OCI-LY7 (cell line): ENCODE data around the gene ITGA4. TPM values are rescaled to one million over a fixed set of nuclear protein-coding genes. Genes with fewer than 3 reads are reported as not detected.

Source experiments
- BruUV-seq: library from RNA; stranded (reverse); fragments of 400-500 nt; replicated peaks from 2 replicates; lab custom pipeline; 2021; lab: Mats Ljungman, UMichigan
- CTCF ChIA-PET: fragments of 300-600 bp; sonication (Branson Sonifier 250); formaldehyde crosslinking; loops from one replicate; lab custom pipeline; 2022; ENCODE audit warnings: antibody characterized with exemption; ENCODE audit not compliant: unreplicated experiment; lab: Charles Lee
- POLR2A ChIA-PET: fragments of 300-600 bp; sonication (Branson Sonifier 250); formaldehyde crosslinking; loops from one replicate; lab custom pipeline; 2022; ENCODE audit warnings: antibody characterized with exemption; lab: Charles Lee
- DNase-seq: peaks from one replicate; pipeline ENCODE4 v3.0.0-alpha.2; 2015; ENCODE audit warnings: low spot score
- H2AFZ ChIP-seq: fragments of 200-600 bp; sonication (generic), shearing (Covaris generic); 2 replicates; pipeline ENCODE4 v1.6.1; 2014; ENCODE audit warnings: mild to moderate bottlenecking, antibody characterized with exemption, low read length, moderate library complexity
- H3K27ac ChIP-seq: fragments of 200-600 bp; sonication (generic); 2 replicates; pipeline ENCODE4 v1.5.1; 2014; ENCODE audit warnings: mixed run types, low read depth, mild to moderate bottlenecking, moderate library complexity, low read length, inconsistent platforms; ENCODE audit not compliant: poor library complexity, severe bottlenecking
- H3K36me3 ChIP-seq: fragments of 200-600 bp; sonication (generic); 2 replicates; pipeline ENCODE4 v1.6.1; 2014; ENCODE audit warnings: mild to moderate bottlenecking, antibody characterized with exemption, low read length, moderate library complexity, mixed read lengths; ENCODE audit not compliant: insufficient read depth
- H3K4me1 ChIP-seq: fragments of 200-600 bp; sonication (generic); 2 replicates; pipeline ENCODE4 v1.5.1; 2014; ENCODE audit warnings: mild to moderate bottlenecking, low read length; ENCODE audit not compliant: insufficient read depth, poor library complexity, severe bottlenecking
- H3K4me2 ChIP-seq: fragments of 200-600 bp; sonication (generic); 2 replicates; pipeline ENCODE4 v1.6.1; 2014; ENCODE audit warnings: mild to moderate bottlenecking, low read length
- H3K4me3 ChIP-seq: fragments of 200-600 bp; sonication (generic); 2 replicates; pipeline ENCODE4 v1.5.1; 2014; ENCODE audit warnings: mild to moderate bottlenecking, low read depth, low read length; ENCODE audit not compliant: poor library complexity, severe bottlenecking
- H3K79me2 ChIP-seq: fragments of 200-600 bp; sonication (generic); 2 replicates; pipeline ENCODE4 v1.6.1; 2016; ENCODE audit warnings: low read depth, mild to moderate bottlenecking, low read length, moderate library complexity, mixed read lengths; ENCODE audit not compliant: insufficient read depth
- H3K9me2 ChIP-seq: fragments of 200-600 bp; sonication (generic); 2 replicates; pipeline ENCODE4 v1.6.1; 2016; ENCODE audit warnings: mild to moderate bottlenecking, low read length, mixed read lengths; ENCODE audit not compliant: insufficient read depth
- H3K9me3 ChIP-seq: fragments of 200-600 bp; sonication (generic); 2 replicates; pipeline ENCODE4 v1.6.1; 2014; ENCODE audit warnings: mild to moderate bottlenecking, mixed run types, low read length, mixed read lengths
- H4K20me1 ChIP-seq: fragments of 200-600 bp; sonication (generic); 2 replicates; pipeline ENCODE4 v1.6.1; 2014; ENCODE audit warnings: mild to moderate bottlenecking, antibody characterized with exemption, low read length, moderate library complexity, mixed read lengths; ENCODE audit not compliant: insufficient read depth
- EZH2phosphoT487 ChIP-seq: fragments of 200-600 bp; sonication (generic); IDR thresholded peaks from 2 replicates; pipeline ENCODE4 v1.6.1; 2018; ENCODE audit warnings: low read depth, borderline replicate concordance, mild to moderate bottlenecking, mixed run types, antibody characterized with exemption, low read length, moderate library complexity, mixed read lengths
- intact Hi-C: fragments of 100-400 bp; cut with micrococcal nuclease; formaldehyde crosslinking; loops from one replicate; pipeline ENCODE4 v1.10.0; 2022; ENCODE audit not compliant: unreplicated experiment
- total RNA-seq, 2 experiments: library from RNA; depleted of rRNA in 1 of 2; stranded (reverse); fragments of >200 nt in 1 of 2; shearing (Covaris generic) in 1 of 2; gene quantifications; 2 replicates each; pipeline ENCODE4 v1.2.3, GENCODE V29; 2014 to 2022
- TF ChIP-seq, protein P1 (sequence below): fragments of 200-600 bp; sonication (generic); conservative IDR thresholded peaks from 2 replicates; pipeline ENCODE4 v1.5.1; 2014; ENCODE audit warnings: mild to moderate bottlenecking, antibody characterized with exemption, low read length, moderate library complexity, mixed read lengths

ITGA4 gene
- total RNA-seq, 2 experiments from 2014 or later = 53.5 to 55.1 TPM

DNA sequence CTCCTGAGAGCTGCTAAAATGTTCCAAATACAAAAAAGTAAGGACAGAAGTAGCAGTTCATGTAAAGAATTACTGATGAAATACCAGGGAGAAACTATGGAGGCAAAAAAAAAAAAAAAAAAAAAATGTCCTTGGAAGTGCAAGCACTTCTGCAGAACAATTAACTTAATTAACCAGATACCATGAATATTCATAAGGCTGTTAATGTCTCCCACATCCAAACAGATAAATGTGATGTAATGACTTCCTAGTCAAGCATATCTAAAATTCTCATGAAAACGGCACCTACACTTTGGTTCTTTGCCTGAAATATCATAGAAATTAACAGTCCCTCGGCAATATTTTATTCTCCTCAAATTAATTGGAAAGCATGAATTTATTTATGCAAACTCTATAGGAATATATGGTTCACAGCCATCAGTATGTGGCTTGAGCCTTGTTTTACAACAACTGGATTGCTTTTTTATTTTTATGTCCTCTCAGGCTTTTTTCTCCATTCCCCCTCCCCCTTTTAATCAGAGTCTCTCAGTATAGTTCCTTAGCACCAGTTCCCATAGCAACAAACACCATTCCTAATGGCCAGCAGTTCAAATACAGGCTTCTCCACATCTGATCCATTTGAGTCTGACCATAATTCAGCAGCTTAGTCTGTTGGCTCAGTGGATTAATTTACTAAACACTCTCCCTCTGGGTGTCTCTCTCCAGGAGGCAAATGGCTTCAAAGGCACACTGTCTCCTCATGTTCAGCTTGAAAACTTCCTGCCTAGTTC is 97.1 kb downstream of the ITGA4 start:
- POLR2A ChIA-PET = interaction anchor here (0.6 to 0.7 kb wide), 3 partner anchors 94 to 829 kb away, joined by 3 to 8 read pairs (median 3); no protein-coding TSS in a partner anchor
- no peak for DNase-seq
- Histone ChIP-seq H3K27ac (no peak overlapping the region), H3K4me1 (no peaks in the 10 kb centered on the region), H4K20me1 (no peaks in the 10 kb centered on the region), H3K36me3 (no peaks in the 10 kb centered on the region), H3K79me2 (no peaks in the 10 kb centered on the region), H3K9me3 (no peaks in the 10 kb centered on the region), H3K9me2 (no peaks in the 10 kb centered on the region), H2AFZ (no peak overlapping the region), H3K4me2 (no peak overlapping the region), H3K4me3 (no peak overlapping the region)
- BruUV-seq = no TSS peak
- CTCF ChIA-PET = no interaction called here
- intact Hi-C loops = loop anchor here (10.0 kb wide), 1 partner anchor 479 kb away; no protein-coding TSS in a partner anchor
- no peak for TF ChIP-seq EZH2phosphoT487

DNA sequence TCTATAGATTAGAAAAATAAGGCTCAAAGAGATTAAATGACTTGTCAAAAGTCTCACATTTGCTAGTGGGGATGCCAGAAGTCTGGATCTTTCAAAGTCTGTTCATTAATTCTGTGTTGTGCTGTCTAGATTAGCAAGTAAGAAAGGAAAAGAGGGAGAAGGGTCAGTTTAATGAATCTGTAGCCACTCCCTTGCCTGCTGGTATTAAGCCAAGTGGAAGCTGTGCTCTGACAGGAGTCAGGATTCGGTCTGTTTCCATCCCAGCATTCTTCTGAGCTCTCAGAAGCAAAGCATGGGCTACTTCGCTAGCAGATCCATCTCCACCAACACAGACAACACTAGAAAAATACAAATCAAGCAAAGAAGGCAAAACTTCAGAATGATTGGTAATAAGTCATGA is 101.2 kb downstream of the ITGA4 start:
- H4K20me1 ChIP-seq = no peaks in the 10 kb centered on the region
- BruUV-seq = no TSS peak
- DNase-seq = no peak
- no peaks in the 10 kb centered on the region for H3K9me2 ChIP-seq
- intact Hi-C loops = loop anchor here (10.0 kb wide), 1 partner anchor 484 kb away; no protein-coding TSS in a partner anchor
- H2AFZ ChIP-seq = no peak overlapping the region
- no peaks in the 10 kb centered on the region for H3K79me2 ChIP-seq
- no peaks in the 10 kb centered on the region for H3K9me3 ChIP-seq
- H3K4me3 ChIP-seq = no peak overlapping the region
- H3K4me2 ChIP-seq = no peak overlapping the region
- ChIA-PET POLR2A (interaction anchor here (0.6 kb wide), 1 partner anchor 957 kb away, joined by 3 read pairs; no protein-coding TSS in a partner anchor), CTCF (no interaction called here)
- H3K27ac ChIP-seq = no peak overlapping the region
- H3K4me1 ChIP-seq = no peaks in the 10 kb centered on the region
- TF ChIP-seq, protein P1, sequence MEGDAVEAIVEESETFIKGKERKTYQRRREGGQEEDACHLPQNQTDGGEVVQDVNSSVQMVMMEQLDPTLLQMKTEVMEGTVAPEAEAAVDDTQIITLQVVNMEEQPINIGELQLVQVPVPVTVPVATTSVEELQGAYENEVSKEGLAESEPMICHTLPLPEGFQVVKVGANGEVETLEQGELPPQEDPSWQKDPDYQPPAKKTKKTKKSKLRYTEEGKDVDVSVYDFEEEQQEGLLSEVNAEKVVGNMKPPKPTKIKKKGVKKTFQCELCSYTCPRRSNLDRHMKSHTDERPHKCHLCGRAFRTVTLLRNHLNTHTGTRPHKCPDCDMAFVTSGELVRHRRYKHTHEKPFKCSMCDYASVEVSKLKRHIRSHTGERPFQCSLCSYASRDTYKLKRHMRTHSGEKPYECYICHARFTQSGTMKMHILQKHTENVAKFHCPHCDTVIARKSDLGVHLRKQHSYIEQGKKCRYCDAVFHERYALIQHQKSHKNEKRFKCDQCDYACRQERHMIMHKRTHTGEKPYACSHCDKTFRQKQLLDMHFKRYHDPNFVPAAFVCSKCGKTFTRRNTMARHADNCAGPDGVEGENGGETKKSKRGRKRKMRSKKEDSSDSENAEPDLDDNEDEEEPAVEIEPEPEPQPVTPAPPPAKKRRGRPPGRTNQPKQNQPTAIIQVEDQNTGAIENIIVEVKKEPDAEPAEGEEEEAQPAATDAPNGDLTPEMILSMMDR = no peak
- TF ChIP-seq EZH2phosphoT487 = no peak
- no peaks in the 10 kb centered on the region for H3K36me3 ChIP-seq

DNA sequence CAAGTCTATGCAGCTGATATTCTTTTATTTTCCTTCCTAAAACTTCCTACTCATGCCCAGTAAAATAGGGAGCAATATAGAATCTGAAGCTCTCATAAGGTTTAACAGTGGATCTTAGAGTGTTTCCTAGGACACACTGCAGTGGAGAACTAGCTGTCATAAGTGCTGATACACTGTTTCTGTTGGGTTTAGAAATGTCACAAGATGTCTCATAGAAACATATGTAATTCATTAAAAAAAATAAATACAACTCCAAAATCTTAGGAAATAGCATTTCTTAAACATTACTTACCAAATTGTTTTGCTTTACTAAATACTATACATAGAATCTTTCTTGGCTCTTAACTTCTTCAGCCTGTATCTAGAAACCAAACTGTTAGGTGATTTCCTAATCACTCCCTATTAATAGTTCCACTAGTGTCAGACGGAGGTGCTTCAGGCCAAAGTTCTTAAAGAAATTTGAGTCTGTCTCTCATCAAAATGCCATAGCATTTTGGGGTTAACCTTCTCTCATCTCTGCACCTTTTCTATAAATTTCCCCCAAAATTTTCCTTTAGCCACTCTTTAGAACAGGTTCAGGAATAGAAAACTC is 106.0 kb downstream of the ITGA4 start:
- intact Hi-C loops = no loop called here
- CTCF ChIA-PET = no interaction called here
- POLR2A ChIA-PET = interaction anchor here (1.1 to 1.2 kb wide), 2 partner anchors 10 to 22 kb away, joined by 3 to 4 read pairs; no protein-coding TSS in a partner anchor
- H3K4me3 ChIP-seq = no peak overlapping the region
- no peak for DNase-seq
- TF ChIP-seq EZH2phosphoT487 = no peak
- TF ChIP-seq, protein P1 = no peak
- H3K4me2 ChIP-seq = no peak overlapping the region
- H2AFZ ChIP-seq = no peak overlapping the region
- no TSS peak for BruUV-seq
- H3K36me3 ChIP-seq = no peaks in the 10 kb centered on the region
- no peaks in the 10 kb centered on the region for H3K4me1 ChIP-seq
- H3K79me2 ChIP-seq = no peaks in the 10 kb centered on the region
- no peaks in the 10 kb centered on the region for H4K20me1 ChIP-seq
- no peak overlapping the region for H3K27ac ChIP-seq
- H3K9me3 ChIP-seq = no peaks in the 10 kb centered on the region
- no peaks in the 10 kb centered on the region for H3K9me2 ChIP-seq
